HT1080 (cell line): ENCODE data around the gene RHOF. TPM values are rescaled to one million over a fixed set of nuclear protein-coding genes. Genes with fewer than 3 reads are reported as not detected.

ENCODE experiments used
- DNase-seq: peaks from one replicate; pipeline ENCODE4 v3.0.0-alpha.2; 2015; ENCODE audit warnings: low read depth
- total RNA-seq: library from RNA; depleted of rRNA; stranded (reverse); fragments of >200 nt; shearing (Covaris generic); gene quantifications from 2 replicates; pipeline ENCODE4 v1.2.3, GENCODE V29; 2014

RHOF gene
- total RNA-seq, 1 experiment from 2014 or later: 39.9 TPM

DNA sequence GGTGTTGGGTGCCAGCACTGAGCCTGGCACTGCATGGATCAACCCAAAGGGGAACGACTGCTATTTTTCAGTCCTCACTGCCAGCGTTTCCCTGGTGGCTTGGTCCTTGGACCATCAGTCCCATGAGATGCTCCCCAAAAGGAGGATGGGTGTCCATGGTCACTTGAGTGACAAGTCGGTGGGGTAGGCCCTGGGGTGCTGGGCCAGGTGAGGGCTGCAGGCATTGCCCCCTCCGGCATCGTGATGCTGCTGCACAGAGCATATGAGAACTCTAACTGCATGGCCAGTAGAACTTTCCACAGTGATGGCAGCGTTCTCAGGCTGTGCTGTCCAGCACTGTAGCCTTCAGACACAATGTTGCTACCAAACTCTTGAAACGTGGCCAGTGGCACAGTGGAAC, 26.6 kb upstream of the RHOF start:
- no peak for DNase-seq

DNA sequence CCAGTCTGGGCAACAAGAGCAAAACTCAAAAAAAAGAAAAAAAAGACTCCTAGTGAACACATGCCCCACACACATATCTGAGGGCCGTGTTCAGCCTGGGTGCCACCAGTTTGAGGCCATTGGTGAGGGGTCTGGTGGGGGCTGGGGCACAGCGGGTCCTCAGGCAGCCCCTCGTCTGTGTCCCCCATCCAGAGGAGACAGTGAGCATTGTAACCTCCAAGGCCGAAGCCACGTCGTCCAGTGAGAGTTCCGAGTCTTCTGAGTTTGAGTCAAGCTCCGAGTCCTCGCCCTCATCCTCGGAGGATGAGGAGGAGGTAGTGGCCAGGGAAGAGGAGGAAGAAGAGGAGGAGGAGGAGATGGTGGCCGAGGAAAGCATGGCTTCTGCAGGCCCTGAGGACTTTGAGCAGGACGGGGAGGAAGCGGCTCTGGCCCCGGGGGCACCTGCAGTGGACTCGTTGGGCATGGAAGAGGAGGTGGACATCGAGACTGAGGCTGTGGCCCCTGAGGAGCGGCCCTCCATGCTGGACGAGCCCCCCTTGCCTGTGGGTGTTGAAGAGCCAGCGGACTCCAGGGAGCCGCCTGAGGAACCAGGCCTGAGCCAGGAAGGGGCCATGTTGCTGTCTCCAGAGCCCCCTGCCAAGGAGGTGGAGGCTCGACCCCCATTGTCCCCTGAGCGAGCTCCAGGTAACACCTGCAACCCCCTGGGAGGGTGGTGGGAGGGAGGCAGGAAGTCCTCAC, 25.9 kb upstream of the RHOF start:
- DNase-seq: no peak

GRCh38 chr12:121817648-121818043, 24.2 kb upstream of the RHOF start:
- DNase-seq: no peak

- no peak for DNase-seq
Observed at GRCh38 chr12:121816925-121817647, 23.6 kb upstream of the RHOF start.

GRCh38 chr12:121815263-121815662, 21.8 kb upstream of the RHOF start:
- DNase-seq: no peak

DNA sequence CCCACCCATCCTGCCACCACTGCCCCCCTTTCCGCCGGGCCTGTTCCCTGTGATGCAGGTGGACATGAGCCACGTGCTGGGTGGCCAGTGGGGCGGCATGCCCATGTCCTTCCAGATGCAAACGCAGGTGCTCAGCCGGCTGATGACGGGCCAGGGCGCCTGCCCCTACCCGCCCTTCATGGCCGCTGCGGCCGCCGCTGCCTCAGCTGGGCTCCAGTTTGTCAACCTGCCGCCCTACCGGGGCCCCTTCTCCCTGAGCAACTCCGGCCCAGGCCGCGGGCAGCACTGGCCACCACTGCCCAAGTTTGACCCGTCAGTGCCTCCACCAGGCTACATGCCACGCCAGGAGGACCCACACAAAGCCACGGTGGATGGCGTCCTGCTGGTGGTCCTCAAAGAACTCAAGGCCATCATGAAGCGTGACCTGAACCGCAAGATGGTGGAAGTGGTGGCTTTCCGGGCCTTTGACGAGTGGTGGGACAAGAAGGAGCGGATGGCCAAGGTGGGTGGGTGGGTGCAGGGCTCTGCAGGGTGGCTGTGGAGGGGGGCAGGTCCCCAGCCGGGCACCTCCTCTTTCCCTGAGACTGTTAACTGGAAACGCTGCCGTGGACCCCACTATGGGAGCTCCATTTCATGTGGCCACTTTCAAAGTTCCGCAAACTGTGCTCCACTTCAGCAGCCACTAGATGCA, 21.1 kb upstream of the RHOF start:
- DNase-seq: no peak

GRCh38 chr12:121813951-121814350, 20.5 kb upstream of the RHOF start:
- no peak for DNase-seq

- DNase-seq: no peak
Observed at GRCh38 chr12:121812921-121813896, 19.7 kb upstream of the RHOF start.

DNA sequence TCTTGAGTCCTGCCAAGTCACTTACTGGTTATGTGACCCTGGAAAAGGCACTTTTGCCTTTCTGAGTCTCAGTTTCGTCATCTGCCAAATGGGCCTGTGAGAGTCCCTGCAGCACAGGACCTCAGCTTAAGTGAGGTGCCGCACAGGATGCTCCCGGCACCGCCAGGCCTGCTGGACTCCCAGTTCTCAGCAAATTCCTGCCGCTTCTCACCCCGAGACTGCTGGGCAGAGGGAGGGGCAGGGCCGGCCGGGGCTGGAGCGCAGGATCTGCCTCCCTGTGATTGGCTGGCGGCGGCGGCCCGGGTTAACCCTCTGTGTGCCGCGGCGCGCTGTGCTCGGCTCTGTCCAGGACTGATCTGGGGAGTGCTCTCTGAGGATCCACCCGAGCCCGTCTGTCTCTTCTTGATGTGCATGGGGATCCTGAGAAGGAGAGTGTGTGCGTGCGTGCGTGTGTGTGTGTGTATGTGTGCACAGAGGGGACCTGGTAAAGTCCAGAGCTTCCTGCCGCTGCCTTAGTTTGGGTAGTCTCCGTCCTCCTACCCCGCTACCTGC, 18.9 kb upstream of the RHOF start:
- peak; percentile 39 for DNase-seq

DNA sequence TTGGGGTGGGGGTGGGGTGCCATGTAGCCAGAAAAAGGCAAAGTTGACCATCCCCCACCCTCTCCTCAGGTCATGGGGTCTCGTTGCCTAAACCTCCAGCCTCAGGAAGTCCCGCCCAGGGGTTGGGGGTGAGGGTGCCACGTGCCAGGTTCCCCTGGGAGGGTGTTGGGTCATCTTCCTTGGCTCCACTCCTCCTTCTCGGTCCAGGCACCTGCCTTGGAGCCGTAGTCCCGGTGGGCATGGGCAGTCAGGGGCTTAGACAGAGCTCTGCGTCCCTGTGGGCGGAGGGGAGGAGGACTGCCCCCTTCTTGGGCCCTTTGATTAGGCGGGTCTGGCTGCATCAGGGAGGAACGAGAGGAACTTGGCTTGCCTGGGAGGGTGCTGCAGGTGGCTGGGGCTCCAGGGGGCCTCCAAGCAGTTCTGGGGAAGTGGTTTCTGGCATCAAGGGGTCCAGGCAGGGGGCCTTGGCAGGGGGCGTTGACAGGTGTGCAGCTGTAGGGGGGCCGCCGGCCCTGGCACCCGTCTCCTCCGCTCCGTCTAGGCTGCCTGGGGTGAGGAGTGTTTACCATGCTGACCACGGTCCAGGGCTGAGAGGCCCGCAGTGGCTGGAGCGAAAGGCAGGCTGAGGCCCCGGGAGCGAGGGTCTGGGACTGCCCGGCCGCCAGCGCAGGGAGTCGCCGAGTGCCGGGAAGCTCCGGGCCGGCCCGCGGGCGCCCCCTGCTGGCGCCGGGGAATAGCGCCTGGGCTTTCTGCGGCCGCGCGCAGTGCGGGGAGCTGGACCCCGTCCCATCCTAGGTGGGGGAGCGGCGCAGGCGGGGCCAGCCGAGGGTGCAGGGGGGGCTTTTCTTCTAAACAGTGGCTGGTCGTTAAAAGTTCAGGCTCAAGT, 18.2 kb upstream of the RHOF start:
- DNase-seq: peak; percentile 58

DNA sequence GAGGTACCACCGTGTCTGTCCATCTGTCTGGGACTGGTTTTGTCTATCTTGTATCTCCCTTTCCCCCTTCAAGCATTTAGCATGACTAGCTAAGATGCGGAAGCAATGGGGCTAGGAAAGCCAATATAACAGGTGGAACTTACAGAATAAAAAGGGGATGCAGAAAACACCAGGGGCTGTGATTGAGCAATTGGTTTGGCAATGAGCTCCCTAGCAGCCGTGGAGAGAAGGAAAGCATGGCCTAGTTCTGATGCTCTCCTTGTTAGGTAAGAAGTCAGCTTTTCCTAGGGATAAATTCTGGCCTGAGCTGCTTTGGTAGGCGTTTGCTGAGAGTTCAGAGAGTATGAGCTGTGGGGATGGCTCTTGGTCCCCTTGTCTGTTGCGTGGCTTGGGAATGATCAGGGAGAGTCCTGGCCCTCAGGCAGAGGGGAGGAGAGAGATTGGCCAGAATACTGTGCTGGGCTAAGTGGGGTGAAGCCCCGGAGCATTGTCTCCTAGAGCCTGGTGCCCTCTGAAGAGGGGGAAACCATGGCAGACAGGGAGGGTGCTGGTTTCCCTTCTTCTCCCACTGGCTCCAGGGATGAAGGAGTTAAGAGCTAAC, 17.4 kb upstream of the RHOF start:
- DNase-seq: no peak

DNA sequence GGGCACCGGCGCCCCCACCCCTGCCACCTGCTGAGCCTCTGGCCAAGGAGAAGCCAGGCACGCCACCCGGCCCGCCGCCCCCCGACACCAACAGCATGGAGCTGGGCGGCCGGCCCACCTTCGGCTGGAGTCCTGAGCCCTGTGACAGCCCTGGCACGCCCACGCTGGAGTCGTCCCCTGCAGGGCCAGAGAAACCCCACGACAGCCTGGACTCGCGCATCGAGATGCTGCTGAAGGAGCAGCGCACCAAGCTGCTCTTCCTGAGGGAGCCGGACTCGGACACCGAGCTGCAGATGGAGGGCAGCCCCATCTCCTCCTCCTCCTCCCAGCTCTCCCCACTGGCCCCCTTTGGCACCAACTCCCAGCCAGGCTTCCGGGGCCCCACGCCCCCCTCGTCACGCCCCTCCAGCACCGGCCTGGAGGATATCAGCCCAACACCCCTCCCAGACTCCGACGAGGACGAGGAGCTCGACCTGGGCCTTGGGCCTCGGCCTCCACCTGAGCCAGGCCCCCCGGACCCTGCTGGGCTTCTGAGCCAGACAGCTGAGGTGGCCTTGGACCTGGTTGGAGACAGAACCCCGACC, 16.8 kb upstream of the RHOF start:
- DNase-seq: no peak

GRCh38 chr12:121809712-121810116, 16.2 kb upstream of the RHOF start:
- DNase-seq: no peak

DNA sequence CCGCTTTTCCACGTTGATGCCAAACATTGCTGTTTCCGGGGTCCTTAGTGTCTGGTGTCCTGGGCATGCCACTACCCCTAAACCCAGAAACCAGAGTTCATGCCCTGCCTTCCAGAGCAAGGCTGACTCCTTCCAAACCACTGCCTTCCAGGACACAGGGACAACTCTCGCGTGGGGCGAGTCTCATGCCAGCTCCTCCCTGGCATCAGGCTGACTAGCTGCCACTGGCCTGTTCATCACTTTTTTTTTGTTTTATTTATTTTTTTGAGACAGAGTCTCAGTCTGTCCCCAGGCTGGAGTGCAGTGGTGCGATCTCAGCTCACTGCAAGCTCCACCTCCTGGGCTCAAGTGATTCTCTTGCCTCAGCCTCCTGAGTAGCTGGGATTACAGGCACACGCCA, 15.1 kb upstream of the RHOF start:
- DNase-seq: no peak

DNA sequence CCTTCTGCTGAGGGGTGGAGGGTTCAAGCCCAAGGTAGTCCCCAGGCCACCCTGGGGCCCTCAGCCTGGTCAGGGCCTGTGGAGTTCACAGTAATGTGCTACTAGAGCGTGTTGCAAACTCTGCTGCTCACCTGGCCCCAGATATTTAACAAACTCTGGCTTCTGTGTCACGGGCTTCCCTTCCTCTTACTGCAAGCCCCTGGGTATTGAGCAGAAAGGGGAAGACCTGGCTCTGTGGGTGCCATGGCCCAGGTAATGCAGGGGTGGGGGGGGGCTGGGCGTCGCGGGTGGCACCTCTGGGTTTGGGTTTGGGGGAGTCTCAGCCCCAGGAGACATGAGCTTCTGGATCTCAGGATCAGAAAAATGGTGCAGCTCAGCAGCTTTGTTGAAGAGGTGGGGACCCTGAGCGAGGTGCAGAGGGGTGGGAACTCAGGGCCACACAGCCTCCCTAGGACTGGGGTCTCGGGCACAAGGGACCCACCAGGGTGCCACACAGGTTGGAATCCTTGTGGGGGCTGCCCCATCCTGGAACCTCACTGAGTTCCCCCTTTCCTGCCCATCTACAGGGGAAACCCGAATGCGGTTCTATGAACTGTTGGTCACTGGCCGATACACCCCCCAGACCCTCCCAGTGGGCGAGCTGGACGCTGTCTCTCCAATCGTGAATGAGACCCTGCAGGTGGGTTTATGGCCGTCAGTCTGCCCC, 14.3 kb upstream of the RHOF start:
- DNase-seq: no peak

GRCh38 chr12:121806546-121807423, 13.3 kb upstream of the RHOF start:
- DNase-seq: no peak

GRCh38 chr12:121806009-121806545, 12.6 kb upstream of the RHOF start:
- DNase-seq: no peak
